ENCODE data around the gene SLC25A22.

The SLC25A22 gene

GRCh38 chr11:782264-783174, 15.6 kb downstream of the SLC25A22 start:
- H3K27ac ChIP-seq: no peak overlapping the region
- TF ChIP-seq CTCF (conservative IDR thresholded peaks at IDR 0.05) (no peak), ZFX (IDR thresholded peaks at IDR 0.05) (no peak)

GRCh38 chr11:779955-780532, 18.0 kb downstream of the SLC25A22 start:
- no peak for TF ChIP-seq CTCF (conservative IDR thresholded peaks at IDR 0.05)
- no peak for TF ChIP-seq ZFX (IDR thresholded peaks at IDR 0.05)
- H3K27ac ChIP-seq: no peak overlapping the region

GRCh38 chr11:778976-779954, 18.8 kb downstream of the SLC25A22 start:
- TF ChIP-seq ZFX (IDR thresholded peaks at IDR 0.05) (no peak), CTCF (conservative IDR thresholded peaks at IDR 0.05) (no peak)
- H3K27ac ChIP-seq: no peak overlapping the region; the same call in 1 of the 2 replicates

- H3K27ac ChIP-seq: peak within 1 kb of the TSS; percentile 96
- TF ChIP-seq ZFX (IDR thresholded peaks at IDR 0.05): peak; percentile 64; the same call in 1 of the 2 replicates
- no peak for TF ChIP-seq CTCF (conservative IDR thresholded peaks at IDR 0.05)
These were observed 20.5 kb downstream of the SLC25A22 start, which contains the start of gene GATD1 for GRCh38 chr11:777288-778255. Gene GATD1 (minus strand): TSS chr11:777487. CDS start chr11:777462, 25 bp downstream.

GRCh38 chr11:776561-777287, 21.4 kb downstream of the SLC25A22 start:
- H3K27ac ChIP-seq: peak overlapping the region; percentile 96
- no peak for TF ChIP-seq CTCF (conservative IDR thresholded peaks at IDR 0.05)
- peak; percentile 73; the same call in 1 of the 2 replicates for TF ChIP-seq ZFX (IDR thresholded peaks at IDR 0.05)

GRCh38 chr11:776263-776560, 21.9 kb downstream of the SLC25A22 start:
- peak overlapping the region; percentile 96 for H3K27ac ChIP-seq
- TF ChIP-seq CTCF (conservative IDR thresholded peaks at IDR 0.05): no peak
- TF ChIP-seq ZFX (IDR thresholded peaks at IDR 0.05): no peak

All from C4-2B (cell line).